ENCODE results near the gene EHBP1. TPM values are rescaled to one million over a fixed set of nuclear protein-coding genes. Genes with fewer than 3 reads are reported as not detected.
A peak's percentile ranks its signal among the peaks of the same experiment; 100 is the strongest.

EHBP1 gene
- total RNA-seq, 1 donor from 2014 or later, result 27.6 TPM

- peak; percentile 54 for DNase-seq (ENCODE audit: low read depth)
These were observed 234.4 kb downstream of the EHBP1 start for GRCh38 chr2:62939735-62940491.

GRCh38 chr2:62940697-62941096 is 235.2 kb downstream of the EHBP1 start:
- no peak for DNase-seq (ENCODE audit: low read depth)

- DNase-seq (ENCODE audit: low read depth), result no peak
These were observed 235.9 kb downstream of the EHBP1 start for GRCh38 chr2:62941413-62941812.

- no peak for DNase-seq (ENCODE audit: low read depth)
These were observed 238.8 kb downstream of the EHBP1 start for GRCh38 chr2:62944362-62944761.

DNA sequence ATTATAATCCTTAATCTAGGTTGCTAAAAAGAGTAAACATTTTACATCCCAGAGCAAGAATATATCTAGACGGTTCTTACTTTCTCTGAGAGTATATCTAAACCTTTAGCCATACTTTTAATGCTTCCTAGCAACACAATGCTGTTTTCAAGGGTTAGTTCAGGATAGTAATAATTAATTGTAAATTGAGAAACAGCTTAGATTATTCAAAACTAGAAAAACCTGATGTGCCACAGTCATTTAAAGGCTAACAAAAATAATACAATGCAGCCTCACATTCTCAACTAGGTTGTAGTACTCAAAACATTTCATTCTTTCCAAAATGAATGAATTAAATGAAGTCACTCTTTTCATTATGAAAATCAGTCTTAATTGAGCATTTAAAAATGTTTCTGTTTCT is 241.9 kb downstream of the EHBP1 start:
- DNase-seq (ENCODE audit: low read depth), result no peak

DNA sequence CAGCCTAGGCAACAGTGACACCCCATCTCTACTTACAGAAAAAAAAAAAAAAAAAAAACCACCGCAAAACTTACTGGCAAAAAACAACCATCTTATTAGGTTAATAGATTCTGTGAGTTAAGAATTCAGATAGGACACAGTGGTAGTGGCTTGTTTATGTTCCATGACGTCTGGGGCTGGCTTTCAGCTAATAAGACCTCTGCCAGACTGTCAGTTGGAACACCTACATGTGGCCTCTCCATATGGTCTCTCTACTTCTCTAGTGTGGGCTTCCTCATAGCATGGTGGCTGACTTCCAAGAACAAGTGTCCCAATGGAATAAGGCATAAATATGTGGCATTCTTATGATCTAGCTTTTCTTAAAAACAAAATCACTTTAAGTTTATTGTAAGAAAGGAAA is 251.1 kb downstream of the EHBP1 start:
- DNase-seq (ENCODE audit: low read depth), result no peak

DNA sequence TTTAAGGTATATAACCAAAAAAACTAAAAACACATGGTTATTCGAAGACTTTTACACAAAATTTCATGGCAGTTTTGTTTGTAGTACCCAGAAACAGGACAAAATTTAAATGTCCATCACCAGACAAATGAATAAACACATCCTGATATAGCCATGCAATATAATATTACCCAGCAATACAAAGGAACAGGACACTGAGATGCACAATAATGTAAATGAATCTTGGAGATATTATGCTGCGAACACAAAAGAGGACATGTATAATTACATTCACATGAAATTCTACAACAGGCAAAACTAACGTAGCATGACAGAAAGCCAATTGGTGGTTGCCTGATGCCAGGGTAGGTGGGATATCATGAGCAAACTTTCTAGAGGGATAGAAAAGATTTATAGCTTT is 252.7 kb downstream of the EHBP1 start:
- DNase-seq (ENCODE audit: low read depth), result no peak

- peak; percentile 30 for DNase-seq (ENCODE audit: low read depth)
These were observed 258.5 kb downstream of the EHBP1 start for GRCh38 chr2:62964050-62964449.

GRCh38 chr2:62964671-62965070 is 259.2 kb downstream of the EHBP1 start:
- DNase-seq (ENCODE audit: low read depth), result no peak

GRCh38 chr2:62966991-62967390 is 261.5 kb downstream of the EHBP1 start:
- DNase-seq (ENCODE audit: low read depth), result no peak

GRCh38 chr2:62968168-62968567 is 262.7 kb downstream of the EHBP1 start:
- DNase-seq (ENCODE audit: low read depth), result no peak

DNA sequence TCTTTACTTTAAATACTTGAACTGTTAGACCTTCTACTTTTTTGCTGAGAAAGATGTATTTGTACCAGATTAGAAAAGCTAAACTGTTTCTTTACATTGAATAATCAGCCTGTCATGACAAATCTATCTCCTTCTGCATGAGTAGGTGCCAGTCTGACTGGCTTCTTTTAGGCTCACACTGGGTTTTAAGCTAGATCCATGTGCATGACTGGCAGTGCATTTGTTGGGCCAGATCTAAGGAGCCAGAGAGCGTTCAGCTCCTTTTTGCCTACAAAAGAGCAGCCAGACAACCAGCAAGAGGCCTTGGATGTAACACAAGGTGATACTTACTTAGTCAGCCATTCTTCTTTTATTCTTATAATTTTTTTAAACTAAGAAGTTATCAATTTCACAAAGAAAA is 263.2 kb downstream of the EHBP1 start:
- DNase-seq (ENCODE audit: low read depth), result no peak

DNA sequence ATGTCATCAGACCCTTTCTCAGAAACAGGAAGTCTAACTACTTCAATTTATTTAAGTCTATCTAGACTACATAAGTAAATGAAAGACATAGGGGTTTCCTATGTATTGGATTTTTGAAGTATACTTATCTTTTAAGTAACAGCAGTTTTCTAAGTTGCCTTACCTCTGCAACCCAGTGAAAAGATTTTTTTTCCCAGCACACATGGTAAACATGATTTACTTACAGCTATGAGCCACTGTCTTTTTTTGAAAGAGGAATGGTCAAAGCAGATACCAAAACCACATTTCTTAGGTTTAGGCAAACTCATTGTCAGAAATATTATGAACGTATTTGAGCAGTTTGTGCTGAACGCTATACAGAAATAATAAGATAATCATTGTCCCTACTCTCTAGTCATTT is 266.4 kb downstream of the EHBP1 start:
- DNase-seq (ENCODE audit: low read depth), result no peak

GRCh38 chr2:62972601-62973000 is 267.1 kb downstream of the EHBP1 start:
- no peak for DNase-seq (ENCODE audit: low read depth)

DNA sequence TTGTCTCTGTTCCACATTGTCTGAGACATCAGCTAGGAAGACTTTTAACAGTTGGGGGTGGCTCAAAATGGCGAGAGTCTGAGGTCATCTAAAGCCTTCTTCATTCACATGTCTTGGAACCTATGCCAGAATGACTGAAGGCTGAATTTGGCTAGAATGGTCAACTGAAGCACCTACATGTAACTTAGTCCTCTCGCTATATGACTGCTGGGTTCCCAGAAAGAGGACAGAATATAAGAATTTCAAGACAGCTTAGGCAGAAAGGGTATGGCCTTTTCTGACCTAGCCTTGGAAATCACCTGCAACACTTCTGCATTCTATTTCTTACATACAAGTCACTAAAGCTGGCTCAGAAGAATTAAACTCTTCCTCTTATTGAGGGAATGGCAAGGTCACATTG is 269.5 kb downstream of the EHBP1 start:
- DNase-seq (ENCODE audit: low read depth), result no peak

GRCh38 chr2:62991605-62992004 is 286.1 kb downstream of the EHBP1 start:
- DNase-seq (ENCODE audit: low read depth), result no peak

- no peak for DNase-seq (ENCODE audit: low read depth)
These were observed 287.0 kb downstream of the EHBP1 start for GRCh38 chr2:62992561-62992960.

- no peak for DNase-seq (ENCODE audit: low read depth)
These were observed 288.7 kb downstream of the EHBP1 start for GRCh38 chr2:62994206-62994605.

- DNase-seq (ENCODE audit: low read depth), result no peak
These were observed 291.1 kb downstream of the EHBP1 start for GRCh38 chr2:62996534-62997186.

DNA sequence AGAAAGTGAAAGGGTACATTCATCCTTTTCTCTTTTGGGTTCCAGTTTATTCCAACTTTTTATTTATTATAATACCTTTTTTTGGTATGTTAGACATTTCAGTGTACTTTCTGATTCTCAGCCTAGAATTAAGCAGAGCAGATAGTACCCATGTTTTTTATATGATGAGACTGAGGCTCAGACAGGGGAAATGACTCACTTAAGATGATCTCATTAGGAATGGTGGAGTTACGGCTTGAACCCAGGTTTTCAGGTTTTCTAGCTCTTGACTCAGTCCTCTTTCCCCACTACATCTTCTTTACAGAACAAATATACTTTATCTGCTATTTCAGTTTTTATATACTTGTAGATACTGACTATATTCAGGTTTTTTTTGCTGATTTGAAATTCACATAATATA is 293.4 kb downstream of the EHBP1 start:
- no peak for DNase-seq (ENCODE audit: low read depth)

DNA sequence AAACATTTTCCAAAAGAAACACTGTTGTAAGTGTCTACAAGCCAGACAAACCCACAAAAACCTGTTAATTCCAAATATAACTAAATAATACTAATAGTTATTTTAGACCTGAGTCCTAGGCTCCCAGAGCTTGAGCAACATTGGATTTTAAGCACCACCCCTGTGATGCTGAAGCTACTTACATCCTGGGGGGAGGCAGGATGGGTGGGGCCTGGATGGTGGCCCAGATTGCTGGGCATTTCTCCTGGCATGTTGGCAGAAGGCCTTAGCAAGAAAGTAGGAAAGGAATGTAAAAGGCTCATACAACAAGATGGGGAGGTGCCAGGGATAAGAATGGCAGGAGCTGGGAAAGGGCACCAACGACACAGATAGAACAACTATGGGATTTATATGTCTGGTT is 294.4 kb downstream of the EHBP1 start:
- DNase-seq (ENCODE audit: low read depth), result peak; percentile 32

DNA sequence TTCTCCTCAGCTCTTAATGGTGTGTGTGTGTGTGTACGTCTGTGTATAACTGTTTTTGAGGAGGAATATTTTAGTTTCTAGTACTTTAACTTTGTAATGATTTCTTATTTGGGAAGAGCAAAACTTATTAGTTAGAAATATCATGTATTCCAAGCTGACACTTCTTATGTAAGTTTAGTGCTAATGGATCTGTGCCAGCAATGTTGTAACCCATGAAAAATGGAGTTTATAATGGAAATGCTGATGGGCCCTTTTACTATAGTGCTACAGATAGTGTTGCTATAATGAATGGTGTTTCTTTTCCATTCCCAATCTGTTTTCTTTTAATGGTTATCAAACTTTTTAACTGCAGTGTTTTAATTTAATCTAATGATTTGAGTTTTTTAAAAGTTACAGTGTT is 295.3 kb downstream of the EHBP1 start:
- DNase-seq (ENCODE audit: low read depth), result no peak

GRCh38 chr2:63001576-63001975 is 296.1 kb downstream of the EHBP1 start:
- DNase-seq (ENCODE audit: low read depth), result no peak

All from myocyte (in vitro differentiated cells).